Tibial nerve (tissue), 4 donors: Measurements from ENCODE around the gene PKNOX2. TPM values are rescaled to one million over a fixed set of nuclear protein-coding genes. Genes with fewer than 3 reads are reported as not detected.

Source experiments
- DNase-seq, 2 donors: peaks; one replicate each; pipeline ENCODE4 v3.0.0-alpha.2; 2019; ENCODE audit warnings: low spot score in 2 of 2
- H3K27ac ChIP-seq, 4 donors: fragments of 200-600 bp; sonication (generic) in 3 of 4; one replicate each; pipeline ENCODE4 v1.5.1; 2017 to 2019; ENCODE audit warnings: mild to moderate bottlenecking in 1 of 4
- H3K27me3 ChIP-seq, 2 donors: fragments of 200-600 bp; sonication (generic) in 1 of 2; one replicate each; pipeline versions ENCODE4 v1.5.1 to v1.6.0; 2017 to 2019
- H3K36me3 ChIP-seq, 3 donors: fragments of 200-600 bp; sonication (generic); one replicate each; pipeline ENCODE4 v1.5.1; 2018 to 2019
- H3K4me1 ChIP-seq, 4 donors: fragments of 200-600 bp; sonication (generic) in 3 of 4; one replicate each; pipeline ENCODE4 v1.5.1; 2017 to 2019
- H3K4me3 ChIP-seq, 4 donors: fragments of 200-600 bp; sonication (generic) in 3 of 4; one replicate each; pipeline ENCODE4 v1.5.1; 2017 to 2019; ENCODE audit warnings: mild to moderate bottlenecking in 1 of 4, moderate library complexity in 1 of 4
- H3K9me3 ChIP-seq, 4 donors: fragments of 200-600 bp; sonication (generic) in 3 of 4; one replicate each; pipeline ENCODE4 v1.5.1; 2017 to 2019
- CTCF ChIP-seq, 5 experiments: fragments of 200-600 bp in 3 of 5; fragments of 450-650 bp in 2 of 5; sonication (generic) in 3 of 5; IDR thresholded peaks; one replicate each; pipeline ENCODE4 v1.5.1; 2016 to 2019; ENCODE audit warnings: antibody characterized with exemption in 5 of 5, mild to moderate bottlenecking in 3 of 5, moderate library complexity in 2 of 5
- EP300 ChIP-seq, 2 donors: sonication (generic); formaldehyde crosslinking; IDR thresholded peaks; one replicate each; pipeline ENCODE4 v1.6.1; 2017; ENCODE audit warnings: antibody characterized with exemption in 2 of 2, mild to moderate bottlenecking in 1 of 2
- POLR2A ChIP-seq, 2 donors: fragments of 450-650 bp; IDR thresholded peaks; one replicate each; pipeline ENCODE4 v1.6.1; 2017; ENCODE audit warnings: antibody characterized with exemption in 2 of 2, mild to moderate bottlenecking in 2 of 2, moderate library complexity in 2 of 2
- WGBS, 2 donors: methylation state at CpG; one replicate each; pipeline ENCODE4 v1.1.5; 2018; 5-methylcytosine and 5-hydroxymethylcytosine counted together
- total RNA-seq, 4 donors: library from RNA; depleted of rRNA; stranded (reverse); fragments of >200 nt; gene quantifications; one replicate each; pipeline ENCODE4 v1.1.0, GENCODE V29; 2016

Gene PKNOX2
- total RNA-seq, 4 donors from 2014 or later: 5.7 to 7.2 (median 6.4) TPM

GRCh38 chr11:125410091-125410490 is 245.5 kb downstream of the PKNOX2 start:
- TF ChIP-seq CTCF (IDR thresholded peaks at IDR 0.05) (no peak), POLR2A (IDR thresholded peaks at IDR 0.05) (no peak), EP300 (IDR thresholded peaks at IDR 0.05) (no peak)
- DNase-seq: no peak
- Histone ChIP-seq H3K36me3 (peaks cover 0 to 34% (median 0%) of the 10 kb centered on the region in 3 donors), H3K27me3 (no peaks in the 10 kb centered on the region), H3K4me3 (no peak overlapping the region), H3K4me1 (peaks cover 0 to 1% (median 0%) of the 10 kb centered on the region in 4 donors), H3K27ac (no peak overlapping the region), H3K9me3 (no peaks in the 10 kb centered on the region)
- WGBS, 2 donors: 44 to 55% methylated on average over 12 of the region's 12 CpGs

- no peak for DNase-seq
- TF ChIP-seq CTCF (IDR thresholded peaks at IDR 0.05) (no peak), POLR2A (IDR thresholded peaks at IDR 0.05) (no peak), EP300 (IDR thresholded peaks at IDR 0.05) (no peak)
- no peaks in the 10 kb centered on the region for H3K27me3 ChIP-seq
- no peak overlapping the region for H3K27ac ChIP-seq
- no peaks in the 10 kb centered on the region for H3K9me3 ChIP-seq
- H3K36me3 ChIP-seq: peaks cover 0 to 39% (median 0%) of the 10 kb centered on the region in 3 donors
- H3K4me1 ChIP-seq: no peaks in the 10 kb centered on the region
- WGBS, 2 donors: 87 to 88% methylated on average over 5 to 7 of the region's 7 CpGs
- no peak overlapping the region for H3K4me3 ChIP-seq
These were observed 247.6 kb downstream of the PKNOX2 start for GRCh38 chr11:125412177-125412496.

GRCh38 chr11:125412509-125412908 is 248.0 kb downstream of the PKNOX2 start:
- Histone ChIP-seq H3K4me3 (no peak overlapping the region), H3K36me3 (peaks cover 0 to 42% (median 0%) of the 10 kb centered on the region in 3 donors), H3K27me3 (no peaks in the 10 kb centered on the region), H3K27ac (no peak overlapping the region), H3K4me1 (no peaks in the 10 kb centered on the region), H3K9me3 (no peaks in the 10 kb centered on the region)
- no peak for TF ChIP-seq CTCF (IDR thresholded peaks at IDR 0.05)
- no peak for TF ChIP-seq POLR2A (IDR thresholded peaks at IDR 0.05)
- no peak for TF ChIP-seq EP300 (IDR thresholded peaks at IDR 0.05)
- DNase-seq: no peak
- WGBS, 2 donors: 79 to 87% methylated on average over 7 of the region's 7 CpGs

GRCh38 chr11:125413226-125413625 is 248.7 kb downstream of the PKNOX2 start:
- TF ChIP-seq EP300 (IDR thresholded peaks at IDR 0.05) (no peak), CTCF (IDR thresholded peaks at IDR 0.05) (no peak), POLR2A (IDR thresholded peaks at IDR 0.05) (no peak)
- Histone ChIP-seq H3K27me3 (no peaks in the 10 kb centered on the region), H3K9me3 (no peaks in the 10 kb centered on the region), H3K36me3 (peaks cover 0 to 44% (median 0%) of the 10 kb centered on the region in 3 donors), H3K27ac (no peak overlapping the region), H3K4me1 (no peaks in the 10 kb centered on the region), H3K4me3 (no peak overlapping the region)
- no peak for DNase-seq
- 89 to 90% methylated on average over 7 of the region's 7 CpGs for whole genome bisulfite sequencing, 2 donors

- Histone ChIP-seq H3K4me3 (no peak overlapping the region), H3K36me3 (peaks cover 0 to 36% (median 0%) of the 10 kb centered on the region in 3 donors), H3K4me1 (no peaks in the 10 kb centered on the region), H3K27me3 (no peaks in the 10 kb centered on the region), H3K27ac (no peak overlapping the region), H3K9me3 (no peaks in the 10 kb centered on the region)
- TF ChIP-seq CTCF (IDR thresholded peaks at IDR 0.05): no peak
- TF ChIP-seq EP300 (IDR thresholded peaks at IDR 0.05): no peak
- TF ChIP-seq POLR2A (IDR thresholded peaks at IDR 0.05): no peak
- 94 to 95% methylated on average over 4 of the region's 4 CpGs for WGBS, 2 donors
- DNase-seq: no peak
These were observed 249.6 kb downstream of the PKNOX2 start for GRCh38 chr11:125414121-125414520.
